ENCODE results near the gene LHX3. TPM values are rescaled to one million over a fixed set of nuclear protein-coding genes. Genes with fewer than 3 reads are reported as not detected.

Gene LHX3
- total and polyA plus RNA-seq, 2 of the 8 experiments (the other 6 are each of a cell fraction or from before 2014, with no cell fraction given), result 0.02 TPM; not detected in 1

- no peak overlapping the region for H2BK15ac ChIP-seq (ENCODE audit: low read length)
- H4K5ac ChIP-seq (ENCODE audit: insufficient read length, low read depth, low read length), result no peak overlapping the region
- no peak overlapping the region for H3K56ac ChIP-seq (replicated peaks; ENCODE audit: insufficient read length, low read depth, low read length)
- no peaks in the 10 kb centered on the region for H3K27me3 ChIP-seq (replicated peaks in 1 of 4; ENCODE audit: control insufficient read depth in 3 of 4, extremely low read depth in 1 of 4, insufficient read depth in 3 of 4, low read length in 3 of 4)
- no peak overlapping the region for H3K23ac ChIP-seq (ENCODE audit: insufficient read length)
- H3K4me2 ChIP-seq (ENCODE audit: insufficient read depth in 1 of 2, low read depth in 2 of 2, low read length in 2 of 2), result no peak overlapping the region
- no peaks in the 10 kb centered on the region for H3K9me3 ChIP-seq (ENCODE audit: insufficient read depth in 2 of 2, low read depth in 1 of 2, low read length in 1 of 2)
- no peak overlapping the region for H3K18ac ChIP-seq (ENCODE audit: extremely low read depth, low read length)
- no peak overlapping the region for H4K91ac ChIP-seq (replicated peaks; ENCODE audit: insufficient read length, low read length)
- DNase-seq (ENCODE audit: low read depth in 1 of 2, low spot score in 2 of 2) (peak in 1 of 2 experiments; percentile 40), FAIRE-seq (no peak)
- H2BK120ac ChIP-seq (replicated peaks; ENCODE audit: low read depth, low read length), result no peak overlapping the region
- H3K36me3 ChIP-seq (ENCODE audit: control insufficient read depth in 2 of 4, insufficient read depth in 4 of 4, low read length in 3 of 4), result no peaks in the 10 kb centered on the region
- H4K20me1 ChIP-seq (replicated peaks in 1 of 2; ENCODE audit: control insufficient read depth in 1 of 2, insufficient read depth in 2 of 2, low read length in 2 of 2), result peaks cover 0 to 2% of the 10 kb centered on the region in 2 experiments
- no peak overlapping the region for H4K8ac ChIP-seq (ENCODE audit: extremely low read depth, insufficient read depth, low read length)
- peaks cover 0 to 10% (median 4%) of the 10 kb centered on the region in 4 experiments; a peak in 5 of 7 replicates for H3K4me1 ChIP-seq (replicated peaks in 1 of 4; ENCODE audit: control insufficient read depth in 3 of 4, insufficient read depth in 4 of 4, low read length in 3 of 4)
- H2AK5ac ChIP-seq (ENCODE audit: low read depth, low read length), result no peak overlapping the region
- H2BK12ac ChIP-seq (ENCODE audit: low read depth, low read length), result no peak overlapping the region
- H3K4me3 ChIP-seq (ENCODE audit: extremely low read depth in 1 of 4, insufficient read depth in 2 of 4, low read depth in 3 of 4, low read length in 4 of 4), result no peak overlapping the region
- no peak overlapping the region for H2BK20ac ChIP-seq (ENCODE audit: low read length)
- H3K79me2 ChIP-seq (ENCODE audit: control insufficient read depth in 1 of 2, insufficient read depth in 2 of 2, low read length in 2 of 2), result no peaks in the 10 kb centered on the region
- H3K79me1 ChIP-seq (ENCODE audit: low read depth, low read length), result no peaks in the 10 kb centered on the region
- no peak overlapping the region for H3K14ac ChIP-seq (ENCODE audit: insufficient read length)
- no peak overlapping the region for H2AFZ ChIP-seq (ENCODE audit: low read length)
- no peak overlapping the region for H3K4ac ChIP-seq (replicated peaks; ENCODE audit: insufficient read length, low read depth, low read length)
- CTCF ChIA-PET (ENCODE audit: partially characterized antibody), result interaction anchor here (1.3 to 8.0 kb wide), 2 partner anchors 11 to 44 kb away, joined by 3 to 62 read pairs; no protein-coding TSS in a partner anchor
- H3K23me2 ChIP-seq (ENCODE audit: low read depth, low read length), result no peaks in the 10 kb centered on the region
- 96% methylated on average over 7 of the region's 8 CpGs; no CpG with 5 or more reads in 1 of the 2 experiments for WGBS, 2 experiments (ENCODE audit: extremely low coverage in 1 of 2, insufficient coverage in 1 of 2, insufficient read length in 1 of 2, insufficient replicate concordance in 2 of 2, low coverage in 1 of 2, low lambda C conversion rate in 2 of 2, missing lambda C conversion rate in 1 of 2)
- POLR2A ChIA-PET (ENCODE audit: partially characterized antibody), result no interaction called here
- no peak overlapping the region for H2BK5ac ChIP-seq (ENCODE audit: low read depth, low read length)
- no peak overlapping the region for H3K9ac ChIP-seq (replicated peaks in 1 of 4; ENCODE audit: extremely low read depth in 1 of 4, low read depth in 3 of 4, low read length in 3 of 4)
- no peak overlapping the region for H3K27ac ChIP-seq (ENCODE audit: low read depth, low read length)
- TF ChIP-seq CHD1 (IDR thresholded peaks at IDR 0.05; ENCODE audit: low read depth, low read length) (no peak), PHF8 (conservative IDR thresholded peaks at IDR 0.05; ENCODE audit: low read depth, low read length) (no peak), CTBP2 (IDR thresholded peaks at IDR 0.05; ENCODE audit: borderline replicate concordance, insufficient read depth, insufficient read length, low read length) (no peak), KDM4A (IDR thresholded peaks at IDR 0.05; ENCODE audit: low read depth, low read length, severe bottlenecking) (no peak), CTCF (IDR thresholded peaks at IDR 0.05; ENCODE audit: control extremely low read depth in 1 of 3, insufficient read depth in 1 of 3, low read depth in 1 of 3, low read length in 3 of 3) (no peak), EZH2 (IDR thresholded peaks at IDR 0.05; ENCODE audit: low read depth, low read length, severe bottlenecking) (no peak), EGR1 (IDR thresholded peaks at IDR 0.05; ENCODE audit: borderline replicate concordance, low read depth, low read length) (no peak), CREB1 (IDR thresholded peaks at IDR 0.05) (no peak)
These were observed 23.0 kb downstream of the LHX3 start for GRCh38 chr9:136181784-136182419.

Data from H1 (cell line).